MCF 10A (cell line): Measurements from ENCODE around the gene MIER2. TPM values are rescaled to one million over a fixed set of nuclear protein-coding genes. Genes with fewer than 3 reads are reported as not detected.

Source experiments
- BruUV-seq: library from RNA; stranded (reverse); fragments of 400-500 nt; replicated peaks from 2 replicates; lab custom pipeline; 2021; lab: Mats Ljungman, UMichigan
- CTCF ChIA-PET: fragments of 300-600 bp; sonication (Branson Sonifier 250); formaldehyde crosslinking; extraction: SDS; loops from one replicate; lab custom pipeline; 2021; ENCODE audit warnings: antibody characterized with exemption, inconsistent platforms; lab: Yijun Ruan, JAX
- POLR2A ChIA-PET: fragments of 300-600, 350-650 bp; sonication (Branson Sonifier 250); formaldehyde crosslinking; extraction: SDS; loops from one replicate; lab custom pipeline; 2020; ENCODE audit warnings: antibody characterized with exemption, inconsistent platforms; lab: Yijun Ruan, JAX
- DNase-seq: peaks from one replicate; pipeline ENCODE4 v3.0.0-alpha.2; 2018; ENCODE audit not compliant: unreplicated experiment
- H3K27ac Mint-ChIP-seq: one replicate; pipeline ENCODE4 v1.8.0; 2022; ENCODE audit warnings: mild to moderate bottlenecking, low read depth, mixed read lengths; ENCODE audit not compliant: unreplicated experiment
- H3K27me3 Mint-ChIP-seq: one replicate; pipeline ENCODE4 v1.8.0; 2022; ENCODE audit warnings: mixed read lengths; ENCODE audit not compliant: insufficient read depth, unreplicated experiment
- H3K36me3 Mint-ChIP-seq: one replicate; pipeline ENCODE4 v1.8.0; 2022; ENCODE audit warnings: mild to moderate bottlenecking, moderate library complexity, mixed read lengths; ENCODE audit not compliant: insufficient read depth, unreplicated experiment
- H3K4me1 Mint-ChIP-seq: one replicate; pipeline ENCODE4 v1.8.0; 2022; ENCODE audit warnings: mixed read lengths; ENCODE audit not compliant: insufficient read depth, unreplicated experiment
- H3K4me3 Mint-ChIP-seq: one replicate; pipeline ENCODE4 v1.8.0; 2022; ENCODE audit warnings: mild to moderate bottlenecking, moderate library complexity, mixed read lengths; ENCODE audit not compliant: unreplicated experiment
- H3K9me3 Mint-ChIP-seq: one replicate; pipeline ENCODE4 v1.8.0; 2022; ENCODE audit warnings: mixed read lengths; ENCODE audit not compliant: unreplicated experiment
- intact Hi-C: fragments of 100-400 bp; cut with micrococcal nuclease; formaldehyde crosslinking; loops from 2 replicates; pipeline ENCODE4 v1.14.1; 2022
- total RNA-seq: library from RNA; stranded (reverse); gene quantifications from 2 replicates; pipeline ENCODE4 v1.2.3, GENCODE V29; 2022
- TF ChIP-seq, protein P1 (sequence below): fragments of 200-600 bp; IDR thresholded peaks from one replicate; pipeline ENCODE4 v1.8.0; 2022; ENCODE audit warnings: antibody characterized with exemption, mild to moderate bottlenecking; ENCODE audit not compliant: unreplicated experiment

MIER2 gene
- total RNA-seq, 1 experiment from 2014 or later, result 24.2 TPM

DNA sequence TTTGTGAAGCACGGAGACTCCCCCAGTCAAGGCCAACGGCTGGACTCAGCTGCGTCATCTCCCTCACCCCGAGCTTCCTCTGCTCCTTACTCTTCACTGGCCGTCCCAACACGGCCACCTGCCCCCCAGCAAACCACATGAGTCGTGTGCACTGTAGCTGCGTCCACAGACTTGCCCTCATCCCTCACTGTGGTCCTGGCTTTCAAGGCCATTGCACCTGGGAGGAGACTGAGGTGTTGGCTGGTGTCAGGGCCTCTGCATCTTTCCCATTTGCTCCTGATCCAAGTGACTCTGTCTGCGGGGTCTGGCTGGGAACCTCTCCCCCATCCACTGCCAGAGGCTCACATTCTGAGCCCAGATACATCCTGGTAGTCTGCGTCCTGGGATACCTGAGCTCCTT, 64.9 kb downstream of the MIER2 start:
- Mint-ChIP-seq H3K9me3 (no peaks in the 10 kb centered on the region), H3K4me1 (no peaks in the 10 kb centered on the region), H3K27ac (no peak overlapping the region), H3K27me3 (peaks cover 12% of the 10 kb centered on the region), H3K4me3 (no peak overlapping the region), H3K36me3 (peaks cover 5% of the 10 kb centered on the region)
- no peak for DNase-seq
- BruUV-seq, result no TSS peak
- POLR2A ChIA-PET, result interaction anchor here (1.3 kb wide), 1 partner anchor 12 kb away, joined by 3 read pairs; no protein-coding TSS in a partner anchor
- intact Hi-C loops, result no loop called here
- TF ChIP-seq, protein P1, sequence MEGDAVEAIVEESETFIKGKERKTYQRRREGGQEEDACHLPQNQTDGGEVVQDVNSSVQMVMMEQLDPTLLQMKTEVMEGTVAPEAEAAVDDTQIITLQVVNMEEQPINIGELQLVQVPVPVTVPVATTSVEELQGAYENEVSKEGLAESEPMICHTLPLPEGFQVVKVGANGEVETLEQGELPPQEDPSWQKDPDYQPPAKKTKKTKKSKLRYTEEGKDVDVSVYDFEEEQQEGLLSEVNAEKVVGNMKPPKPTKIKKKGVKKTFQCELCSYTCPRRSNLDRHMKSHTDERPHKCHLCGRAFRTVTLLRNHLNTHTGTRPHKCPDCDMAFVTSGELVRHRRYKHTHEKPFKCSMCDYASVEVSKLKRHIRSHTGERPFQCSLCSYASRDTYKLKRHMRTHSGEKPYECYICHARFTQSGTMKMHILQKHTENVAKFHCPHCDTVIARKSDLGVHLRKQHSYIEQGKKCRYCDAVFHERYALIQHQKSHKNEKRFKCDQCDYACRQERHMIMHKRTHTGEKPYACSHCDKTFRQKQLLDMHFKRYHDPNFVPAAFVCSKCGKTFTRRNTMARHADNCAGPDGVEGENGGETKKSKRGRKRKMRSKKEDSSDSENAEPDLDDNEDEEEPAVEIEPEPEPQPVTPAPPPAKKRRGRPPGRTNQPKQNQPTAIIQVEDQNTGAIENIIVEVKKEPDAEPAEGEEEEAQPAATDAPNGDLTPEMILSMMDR, result no peak
- CTCF ChIA-PET, result interaction anchor here (1.3 kb wide), 1 partner anchor 16 kb away, joined by 4 read pairs; no protein-coding TSS in a partner anchor

GRCh38 chr19:279231-279630, 65.4 kb downstream of the MIER2 start:
- ChIA-PET POLR2A (interaction anchor here (1.3 kb wide), 1 partner anchor 12 kb away, joined by 3 read pairs; no protein-coding TSS in a partner anchor), CTCF (interaction anchor here (1.3 kb wide), 1 partner anchor 16 kb away, joined by 4 read pairs; no protein-coding TSS in a partner anchor)
- no TSS peak for BruUV-seq
- TF ChIP-seq, protein P1, result no peak
- intact Hi-C loops, result no loop called here
- Mint-ChIP-seq H3K4me3 (no peak overlapping the region), H3K27me3 (peaks cover 12% of the 10 kb centered on the region), H3K27ac (no peak overlapping the region), H3K9me3 (no peaks in the 10 kb centered on the region), H3K36me3 (peaks cover under 1% of the 10 kb centered on the region), H3K4me1 (no peaks in the 10 kb centered on the region)
- no peak for DNase-seq

- H3K9me3 Mint-ChIP-seq, result no peaks in the 10 kb centered on the region
- H3K4me1 Mint-ChIP-seq, result no peaks in the 10 kb centered on the region
- peaks cover 24% of the 10 kb centered on the region for H3K27me3 Mint-ChIP-seq
- H3K36me3 Mint-ChIP-seq, result no peaks in the 10 kb centered on the region
- BruUV-seq, result no TSS peak
- POLR2A ChIA-PET, result no interaction called here
- intact Hi-C loops, result no loop called here
- H3K27ac Mint-ChIP-seq, result no peak overlapping the region
- no peak overlapping the region for H3K4me3 Mint-ChIP-seq
- TF ChIP-seq, protein P1, result no peak
- CTCF ChIA-PET, result interaction anchor here (1.2 kb wide), 3 partner anchors 10 to 229 kb away, joined by 4 read pairs; partner anchors contain the start of gene TPGS1
- DNase-seq, result no peak
Measured at GRCh38 chr19:277581-278165, 66.9 kb downstream of the MIER2 start.

- ChIA-PET POLR2A (no interaction called here), CTCF (interaction anchor here (1.2 kb wide), 3 partner anchors 9 to 229 kb away, joined by 4 read pairs; partner anchors contain the start of gene TPGS1)
- H3K4me1 Mint-ChIP-seq, result no peaks in the 10 kb centered on the region
- H3K27ac Mint-ChIP-seq, result no peak overlapping the region
- BruUV-seq, result no TSS peak
- intact Hi-C loops, result no loop called here
- no peak overlapping the region for H3K4me3 Mint-ChIP-seq
- DNase-seq, result no peak
- no peaks in the 10 kb centered on the region for H3K36me3 Mint-ChIP-seq
- H3K27me3 Mint-ChIP-seq, result peaks cover 29% of the 10 kb centered on the region
- no peaks in the 10 kb centered on the region for H3K9me3 Mint-ChIP-seq
- TF ChIP-seq, protein P1, result no peak
Measured at GRCh38 chr19:277131-277530, 67.5 kb downstream of the MIER2 start.
